Measurements from ENCODE around the gene SRPX. TPM values are rescaled to one million over a fixed set of nuclear protein-coding genes. Genes with fewer than 3 reads are reported as not detected.

SRPX gene
- total RNA-seq, result 65.0 and 70.6 TPM in 2 replicates

GRCh38 chrX:38220415-38221390 lies at the start of gene SRPX:
TSS of gene SRPX (minus strand) at chrX:38220871. CDS start at chrX:38220792, 79 bp downstream.

Other genes starting within 250 kb of the SRPX start
- 0.19 and 0.40 TPM in 2 replicates for gene SYTL5, start 214.3 kb downstream of the SRPX start, total RNA-seq
- gene RPGR, start 106.6 kb upstream of the SRPX start, total RNA-seq, result 5.3 and 7.3 TPM in 2 replicates
- not detected in 2 replicates for gene OTC, start 131.7 kb upstream of the SRPX start, total RNA-seq